ENCODE measurements around the gene PUS7.
"Not testable (repeated sequence)": the region's sequence is repeated elsewhere in the genome, so short reads cannot be mapped to it uniquely, and the experiment has no call there.

PUS7 gene

GRCh38 chr7:105448181-105448580 is 73.9 kb downstream of the PUS7 start:
- no peak for DNase-seq (ENCODE audit: low read depth)

- DNase-seq (ENCODE audit: low read depth) = no peak
Measured at GRCh38 chr7:105444342-105444987, 77.6 kb downstream of the PUS7 start.

- DNase-seq (ENCODE audit: low read depth) = not testable (repeated sequence)
Measured at GRCh38 chr7:105442214-105442613, 79.9 kb downstream of the PUS7 start.

GRCh38 chr7:105439174-105439893 is 82.7 kb downstream of the PUS7 start:
- no peak for DNase-seq (ENCODE audit: low read depth)

GRCh38 chr7:105438847-105439173 is 83.3 kb downstream of the PUS7 start:
- DNase-seq (ENCODE audit: low read depth) = no peak

GRCh38 chr7:105438254-105438653 is 83.8 kb downstream of the PUS7 start:
- DNase-seq (ENCODE audit: low read depth) = no peak

- not testable (repeated sequence) for DNase-seq (ENCODE audit: low read depth)
Measured at GRCh38 chr7:105437356-105437755, 84.7 kb downstream of the PUS7 start.

- DNase-seq (ENCODE audit: low read depth) = no peak
Measured at GRCh38 chr7:105429746-105430612, 92.1 kb downstream of the PUS7 start.

GRCh38 chr7:105426606-105427146 is 95.4 kb downstream of the PUS7 start:
- DNase-seq (ENCODE audit: low read depth) = no peak

GRCh38 chr7:105423987-105424386 is 98.1 kb downstream of the PUS7 start:
- no peak for DNase-seq (ENCODE audit: low read depth)

- DNase-seq (ENCODE audit: low read depth) = no peak
Measured at GRCh38 chr7:105413887-105414437, 108.1 kb downstream of the PUS7 start.

GRCh38 chr7:105410774-105411173 is 111.3 kb downstream of the PUS7 start:
- DNase-seq (ENCODE audit: low read depth) = not testable (repeated sequence)

GRCh38 chr7:105409775-105410174 is 112.3 kb downstream of the PUS7 start:
- DNase-seq (ENCODE audit: low read depth) = not testable (repeated sequence)

GRCh38 chr7:105408791-105409410 is 113.2 kb downstream of the PUS7 start:
- DNase-seq (ENCODE audit: low read depth) = no peak

Measured in stromal cell of bone marrow (primary cell).